SK-N-SH (cell line): ENCODE measurements around the gene CFAP20. TPM values are rescaled to one million over a fixed set of nuclear protein-coding genes. Genes with fewer than 3 reads are reported as not detected.

Experiments used
- CTCF ChIA-PET: fragments of 300-600, 350-600 bp; formaldehyde crosslinking; extraction: SDS; loops from one replicate; lab custom pipeline; 2021; lab: Yijun Ruan, JAX
- POLR2A ChIA-PET: fragments of 350-600 bp; sonication (Branson Sonifier 250); formaldehyde crosslinking; extraction: SDS; loops from one replicate; lab custom pipeline; 2020; ENCODE audit warnings: antibody characterized with exemption, inconsistent platforms; lab: Yijun Ruan, JAX
- DNase-seq: peaks from one replicate; pipeline ENCODE4 v3.0.0; 2012
- H2AFZ ChIP-seq: fragments of 200-600 bp; sonication (generic); 2 replicates; pipeline ENCODE4 v1.8.1; 2016; ENCODE audit warnings: antibody characterized with exemption, mild to moderate bottlenecking, low read depth
- H3F3A ChIP-seq: fragments of 200-600 bp; sonication (generic); replicated peaks from 2 replicates; pipeline ENCODE3; 2016; ENCODE audit warnings: antibody characterized with exemption, mild to moderate bottlenecking; ENCODE audit not compliant: insufficient read depth
- H3K27ac ChIP-seq, 2 experiments: fragments of 200-500 bp in 1 of 2; fragments of 200-600 bp in 1 of 2; sonication (Bioruptor generic) in 1 of 2; sonication (generic), shearing (Covaris generic) in 1 of 2; 2 replicates each; pipeline versions ENCODE4 v1.5.1 to v1.6.1; 2014 to 2016; ENCODE audit warnings: low read depth in 2 of 2, inconsistent platforms in 1 of 2, low read length in 1 of 2, mild to moderate bottlenecking in 1 of 2, mixed read lengths in 1 of 2
- H3K27me3 ChIP-seq: fragments of 200-600 bp; sonication (generic), shearing (Covaris generic); 2 replicates; pipeline ENCODE4 v1.6.1; 2016; ENCODE audit warnings: mixed run types; ENCODE audit not compliant: insufficient read depth
- H3K36me3 ChIP-seq, 2 experiments: fragments of 200-500 bp in 1 of 2; fragments of 200-600 bp in 1 of 2; sonication (Bioruptor generic) in 1 of 2; sonication (generic) in 1 of 2; replicated peaks in 1 of 2; 2 replicates each; pipeline versions ENCODE3 to v1.5.1; 2014 to 2016; ENCODE audit warnings: low read length in 1 of 2, mild to moderate bottlenecking in 1 of 2; ENCODE audit not compliant: insufficient read depth in 2 of 2, control insufficient read depth in 1 of 2
- H3K4me1 ChIP-seq, 2 experiments: fragments of 200-500 bp in 1 of 2; fragments of 200-600 bp in 1 of 2; sonication (Bioruptor generic) in 1 of 2; sonication (generic), shearing (Covaris generic) in 1 of 2; 2 replicates each; pipeline versions ENCODE4 v1.5.1 to v1.6.1; 2014 to 2016; ENCODE audit warnings: low read depth in 1 of 2, low read length in 1 of 2, mixed run types in 1 of 2; ENCODE audit not compliant: insufficient read depth in 2 of 2, control insufficient read depth in 1 of 2
- H3K4me2 ChIP-seq: fragments of 200-600 bp; sonication (generic), shearing (Covaris generic); 2 replicates; pipeline ENCODE4 v1.6.1; 2017; ENCODE audit warnings: mixed run types
- H3K4me3 ChIP-seq, 2 experiments: fragments of 200-500 bp in 1 of 2; fragments of 200-600 bp in 1 of 2; sonication (Bioruptor generic) in 1 of 2; sonication (generic), shearing (Covaris generic) in 1 of 2; 2 replicates each; pipeline versions ENCODE4 v1.5.1 to v1.8.1; 2014 to 2016; ENCODE audit warnings: low read depth in 2 of 2, inconsistent platforms in 1 of 2, low read length in 1 of 2, mild to moderate bottlenecking in 1 of 2, mixed read lengths in 1 of 2, moderate library complexity in 1 of 2
- H3K79me2 ChIP-seq: fragments of 200-600 bp; sonication (generic); 2 replicates; pipeline ENCODE4 v1.8.1; 2017; ENCODE audit warnings: mild to moderate bottlenecking; ENCODE audit not compliant: insufficient read depth
- H3K9ac ChIP-seq: fragments of 200-600 bp; sonication (generic); 2 replicates; pipeline ENCODE4 v1.6.1; 2017; ENCODE audit warnings: mixed run types
- H3K9me2 ChIP-seq: fragments of 200-600 bp; sonication (generic); 2 replicates; pipeline ENCODE4 v1.6.1; 2017; ENCODE audit warnings: mixed run types
- H3K9me3 ChIP-seq: fragments of 200-600 bp; sonication (generic); 2 replicates; pipeline ENCODE4 v1.6.1; 2017; ENCODE audit warnings: mixed run types, mild to moderate bottlenecking, moderate library complexity
- H4K20me1 ChIP-seq: fragments of 200-600 bp; sonication (generic); 2 replicates; pipeline ENCODE4 v1.6.1; 2017; ENCODE audit warnings: mild to moderate bottlenecking, mixed run types; ENCODE audit not compliant: insufficient read depth
- ELF1 ChIP-seq: IDR thresholded peaks from 2 replicates; pipeline ENCODE4 v1.4.0; 2012
- EZH2phosphoT487 ChIP-seq: fragments of 200-600 bp; sonication (generic); IDR thresholded peaks from 2 replicates; pipeline ENCODE4 v1.6.1; 2017; ENCODE audit warnings: low read depth, mixed run types, mild to moderate bottlenecking, antibody characterized with exemption, moderate library complexity, borderline replicate concordance
- FOSL2 ChIP-seq: IDR thresholded peaks from 2 replicates; pipeline ENCODE4 v1.4.0; 2012; ENCODE audit warnings: low read depth, mild to moderate bottlenecking, moderate library complexity, borderline replicate concordance
- FOXJ3 ChIP-seq: sonication (generic); formaldehyde crosslinking; IDR thresholded peaks from 2 replicates; pipeline ENCODE4 v1.5.1; 2020; ENCODE audit warnings: mild to moderate bottlenecking, missing genetic modification reagents
- FOXM1 ChIP-seq: IDR thresholded peaks from 2 replicates; pipeline ENCODE4 v1.4.0; 2012; ENCODE audit warnings: low read depth, mild to moderate bottlenecking
- GATA2 ChIP-seq: sonication (generic); formaldehyde crosslinking; IDR thresholded peaks from 2 replicates; pipeline ENCODE4 v1.5.0; 2020; ENCODE audit warnings: mild to moderate bottlenecking, missing genetic modification reagents
- MXI1 ChIP-seq: IDR thresholded peaks from 2 replicates; pipeline ENCODE4 v1.6.1; 2012; ENCODE audit warnings: mild to moderate bottlenecking, low read depth, low read length, improper control_type of control experiment
- NRF1 ChIP-seq: IDR thresholded peaks from 2 replicates; pipeline ENCODE4 v1.6.1; 2012; ENCODE audit warnings: low read depth, mild to moderate bottlenecking, low read length
- POLR2AphosphoS5 ChIP-seq: IDR thresholded peaks from 2 replicates; pipeline ENCODE4 v1.6.1; 2012; ENCODE audit warnings: low read depth, low read length
- RFX5 ChIP-seq: IDR thresholded peaks from 2 replicates; pipeline ENCODE4 v1.6.1; 2012; ENCODE audit warnings: mild to moderate bottlenecking, improper control_type of control experiment, low read length
- RXRA ChIP-seq: IDR thresholded peaks from 2 replicates; pipeline ENCODE4 v1.4.0; 2012; ENCODE audit warnings: low read depth, mild to moderate bottlenecking, borderline replicate concordance
- SMC3 ChIP-seq: IDR thresholded peaks from 2 replicates; pipeline ENCODE4 v1.6.1; 2012; ENCODE audit warnings: low read depth, low read length, improper control_type of control experiment
- TAF1 ChIP-seq: IDR thresholded peaks from 2 replicates; pipeline ENCODE4 v1.6.1; 2012; ENCODE audit warnings: low read depth, mild to moderate bottlenecking, low read length, moderate library complexity, borderline replicate concordance
- TCF12 ChIP-seq: IDR thresholded peaks from 2 replicates; pipeline ENCODE4 v1.4.0; 2012
- WGBS: methylation state at CpG from one replicate; pipeline ENCODE4 v1.1.6; 2017; ENCODE audit warnings: low lambda C conversion rate; 5-methylcytosine and 5-hydroxymethylcytosine counted together
- polyA plus RNA-seq, 3 experiments: library from polyadenylated mRNA; depleted of rRNA; stranded (reverse); fragments of >200 nt; gene quantifications; 2 replicates each; pipeline ENCODE4 v1.2.3, GENCODE V29; 2012
- TF ChIP-seq, protein P1 (sequence below): IDR thresholded peaks from 2 replicates; pipeline ENCODE4 v1.4.0; 2012; ENCODE audit warnings: low read depth, borderline replicate concordance
- TF ChIP-seq, protein P2 (sequence below): fragments of 200-600 bp; sonication (generic); IDR thresholded peaks from 2 replicates; pipeline ENCODE4 v1.6.1; 2017; ENCODE audit warnings: antibody characterized with exemption, mild to moderate bottlenecking, moderate library complexity

The CFAP20 gene
- polyA plus RNA-seq, 1 of the 3 experiments (the other 2 are of a cell fraction), result 61.6 TPM

DNA sequence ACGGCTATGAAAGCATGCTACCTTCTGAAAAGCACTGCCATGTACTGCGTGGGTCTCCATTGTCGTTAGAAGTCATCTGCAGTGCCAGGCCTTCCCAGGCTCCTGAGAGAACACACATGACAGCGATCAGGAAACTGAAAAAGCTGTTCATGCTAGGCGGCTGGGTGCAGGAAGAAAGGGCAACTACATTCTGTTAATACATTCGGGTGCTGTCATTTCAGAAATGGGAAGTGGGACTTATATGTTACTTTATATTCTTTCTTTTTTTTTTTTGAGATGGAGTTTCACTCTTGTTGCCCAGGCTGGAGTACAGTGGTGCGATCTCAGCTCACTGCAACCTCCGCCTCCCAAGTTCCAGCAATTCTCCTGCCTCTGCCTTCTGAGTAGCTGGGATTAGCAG lies 19.9 kb downstream of the CFAP20 start:
- Histone ChIP-seq H3K4me1 (peaks cover 9 to 24% of the 10 kb centered on the region in 2 experiments; a peak in 2 of 4 replicates), H3K4me3 (no peak overlapping the region), H3K27ac (no peak overlapping the region), H3K27me3 (no peaks in the 10 kb centered on the region), H3K9me2 (no peaks in the 10 kb centered on the region), H3K9me3 (no peaks in the 10 kb centered on the region), H3K36me3 (peaks cover 12 to 15% of the 10 kb centered on the region in 2 experiments), H3K4me2 (no peak overlapping the region), H4K20me1 (no peaks in the 10 kb centered on the region), H3F3A (no peaks in the 10 kb centered on the region), H2AFZ (no peak overlapping the region), H3K79me2 (no peaks in the 10 kb centered on the region)
- 98% methylated on average over 5 of the region's 8 CpGs for WGBS
- ChIA-PET POLR2A (interaction anchor here (1.1 kb wide), 1 partner anchor 20 kb away, joined by 3 read pairs; the partner anchor contains the start of gene CFAP20), CTCF (interaction anchor here (0.8 to 6.8 kb wide), 5 partner anchors 12 to 108 kb away, joined by 3 to 47 read pairs (median 15); partner anchors contain the start of gene USB1)
- DNase-seq, result no peak
- TF ChIP-seq FOSL2 (no peak), TAF1 (no peak), ELF1 (no peak), EZH2phosphoT487 (no peak), NRF1 (no peak), SMC3 (no peak), RFX5 (no peak), RXRA (no peak), GATA2 (no peak), TCF12 (no peak), POLR2AphosphoS5 (no peak), FOXJ3 (CRISPR knock-in tag) (no peak), FOXM1 (no peak), MXI1 (no peak)
- TF ChIP-seq, protein P1, sequence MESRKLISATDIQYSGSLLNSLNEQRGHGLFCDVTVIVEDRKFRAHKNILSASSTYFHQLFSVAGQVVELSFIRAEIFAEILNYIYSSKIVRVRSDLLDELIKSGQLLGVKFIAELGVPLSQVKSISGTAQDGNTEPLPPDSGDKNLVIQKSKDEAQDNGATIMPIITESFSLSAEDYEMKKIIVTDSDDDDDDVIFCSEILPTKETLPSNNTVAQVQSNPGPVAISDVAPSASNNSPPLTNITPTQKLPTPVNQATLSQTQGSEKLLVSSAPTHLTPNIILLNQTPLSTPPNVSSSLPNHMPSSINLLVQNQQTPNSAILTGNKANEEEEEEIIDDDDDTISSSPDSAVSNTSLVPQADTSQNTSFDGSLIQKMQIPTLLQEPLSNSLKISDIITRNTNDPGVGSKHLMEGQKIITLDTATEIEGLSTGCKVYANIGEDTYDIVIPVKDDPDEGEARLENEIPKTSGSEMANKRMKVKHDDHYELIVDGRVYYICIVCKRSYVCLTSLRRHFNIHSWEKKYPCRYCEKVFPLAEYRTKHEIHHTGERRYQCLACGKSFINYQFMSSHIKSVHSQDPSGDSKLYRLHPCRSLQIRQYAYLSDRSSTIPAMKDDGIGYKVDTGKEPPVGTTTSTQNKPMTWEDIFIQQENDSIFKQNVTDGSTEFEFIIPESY, result no peak
- TF ChIP-seq, protein P2, sequence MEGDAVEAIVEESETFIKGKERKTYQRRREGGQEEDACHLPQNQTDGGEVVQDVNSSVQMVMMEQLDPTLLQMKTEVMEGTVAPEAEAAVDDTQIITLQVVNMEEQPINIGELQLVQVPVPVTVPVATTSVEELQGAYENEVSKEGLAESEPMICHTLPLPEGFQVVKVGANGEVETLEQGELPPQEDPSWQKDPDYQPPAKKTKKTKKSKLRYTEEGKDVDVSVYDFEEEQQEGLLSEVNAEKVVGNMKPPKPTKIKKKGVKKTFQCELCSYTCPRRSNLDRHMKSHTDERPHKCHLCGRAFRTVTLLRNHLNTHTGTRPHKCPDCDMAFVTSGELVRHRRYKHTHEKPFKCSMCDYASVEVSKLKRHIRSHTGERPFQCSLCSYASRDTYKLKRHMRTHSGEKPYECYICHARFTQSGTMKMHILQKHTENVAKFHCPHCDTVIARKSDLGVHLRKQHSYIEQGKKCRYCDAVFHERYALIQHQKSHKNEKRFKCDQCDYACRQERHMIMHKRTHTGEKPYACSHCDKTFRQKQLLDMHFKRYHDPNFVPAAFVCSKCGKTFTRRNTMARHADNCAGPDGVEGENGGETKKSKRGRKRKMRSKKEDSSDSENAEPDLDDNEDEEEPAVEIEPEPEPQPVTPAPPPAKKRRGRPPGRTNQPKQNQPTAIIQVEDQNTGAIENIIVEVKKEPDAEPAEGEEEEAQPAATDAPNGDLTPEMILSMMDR, result no peak
- TF ChIP-seq, all 33 proteins: peak for 0
- no peak overlapping the region for H3K9ac ChIP-seq
